Type B pancreatic cell (in vitro differentiated cells): ENCODE measurements around the gene WIPF3. TPM values are rescaled to one million over a fixed set of nuclear protein-coding genes. Genes with fewer than 3 reads are reported as not detected.
"Not testable (repeated sequence)": the region's sequence is repeated elsewhere in the genome, so short reads cannot be mapped to it uniquely, and the experiment has no call there.

Experiments
- DNase-seq: peaks from one replicate; pipeline ENCODE4 v3.0.0; 2021; ENCODE audit warnings: mixed read lengths; ENCODE audit not compliant: unreplicated experiment; ENCODE audit errors: extremely low spot score
- H3K27ac Mint-ChIP-seq: 2 replicates; pipeline ENCODE4 v1.8.0; 2021; ENCODE audit warnings: mild to moderate bottlenecking, mixed read lengths
- H3K27me3 Mint-ChIP-seq: 2 replicates; pipeline ENCODE4 v1.8.0; 2021; ENCODE audit warnings: mixed read lengths
- H3K36me3 Mint-ChIP-seq: 2 replicates; pipeline ENCODE4 v1.8.0; 2021; ENCODE audit warnings: mixed read lengths
- H3K4me1 Mint-ChIP-seq: one replicate; pipeline ENCODE4 v1.8.0; 2021; ENCODE audit warnings: mixed read lengths; ENCODE audit not compliant: unreplicated experiment
- H3K4me3 Mint-ChIP-seq: 2 replicates; pipeline ENCODE4 v1.8.0; 2021; ENCODE audit warnings: mild to moderate bottlenecking, mixed read lengths
- H3K9me3 Mint-ChIP-seq: 2 replicates; pipeline ENCODE4 v1.8.0; 2021; ENCODE audit warnings: mixed read lengths
- CTCF ChIP-seq: fragments of 200-600 bp; sonication (generic); conservative IDR thresholded peaks from 2 replicates; pipeline ENCODE4 v1.5.0; 2021; ENCODE audit warnings: antibody characterized with exemption, mild to moderate bottlenecking
- total RNA-seq: library from RNA; stranded (reverse); gene quantifications from 2 replicates; pipeline ENCODE4 v1.2.1, GENCODE V29; 2021; ENCODE audit warnings: low replicate concordance

Gene WIPF3
- total RNA-seq, 1 donor from 2014 or later, result 1.7 TPM

- no peak for DNase-seq
- Mint-ChIP-seq H3K4me3 (no peak overlapping the region), H3K9me3 (no peaks in the 10 kb centered on the region), H3K27ac (no peak overlapping the region), H3K27me3 (no peaks in the 10 kb centered on the region), H3K4me1 (peaks cover 20% of the 10 kb centered on the region), H3K36me3 (peaks cover 21% of the 10 kb centered on the region)
- TF ChIP-seq CTCF, result no peak
These were observed 151.4 kb downstream of the WIPF3 start for GRCh38 chr7:29957521-29958310.

- H3K9me3 Mint-ChIP-seq, result no peaks in the 10 kb centered on the region
- no peaks in the 10 kb centered on the region for H3K27me3 Mint-ChIP-seq
- no peak for TF ChIP-seq CTCF
- peaks cover 27% of the 10 kb centered on the region for H3K36me3 Mint-ChIP-seq
- peaks cover 20% of the 10 kb centered on the region for H3K4me1 Mint-ChIP-seq
- DNase-seq, result no peak
- no peak overlapping the region for H3K27ac Mint-ChIP-seq
- no peak overlapping the region for H3K4me3 Mint-ChIP-seq
These were observed 152.5 kb downstream of the WIPF3 start for GRCh38 chr7:29958667-29959358.

- Mint-ChIP-seq H3K4me1 (peaks cover 20% of the 10 kb centered on the region), H3K36me3 (peaks cover 35% of the 10 kb centered on the region)
- not testable (repeated sequence) for H3K27me3 Mint-ChIP-seq, H3K9me3 Mint-ChIP-seq, H3K4me3 Mint-ChIP-seq, DNase-seq, H3K27ac Mint-ChIP-seq
These were observed 155.3 kb downstream of the WIPF3 start for GRCh38 chr7:29961611-29962010.

GRCh38 chr7:29962035-29962434 lies 155.7 kb downstream of the WIPF3 start:
- peaks cover 16% of the 10 kb centered on the region for H3K4me1 Mint-ChIP-seq
- no peaks in the 10 kb centered on the region for H3K9me3 Mint-ChIP-seq
- no peak overlapping the region for H3K4me3 Mint-ChIP-seq
- H3K36me3 Mint-ChIP-seq, result peaks cover 39% of the 10 kb centered on the region
- TF ChIP-seq CTCF, result no peak
- no peaks in the 10 kb centered on the region for H3K27me3 Mint-ChIP-seq
- no peak for DNase-seq
- H3K27ac Mint-ChIP-seq, result no peak overlapping the region

GRCh38 chr7:29965030-29965429 lies 158.7 kb downstream of the WIPF3 start:
- H3K4me3 Mint-ChIP-seq, result no peak overlapping the region
- H3K36me3 Mint-ChIP-seq, result peaks cover 39% of the 10 kb centered on the region
- no peak overlapping the region for H3K27ac Mint-ChIP-seq
- no peak for DNase-seq
- no peak for TF ChIP-seq CTCF
- H3K4me1 Mint-ChIP-seq, result peaks cover 6% of the 10 kb centered on the region
- no peaks in the 10 kb centered on the region for H3K9me3 Mint-ChIP-seq
- H3K27me3 Mint-ChIP-seq, result no peaks in the 10 kb centered on the region

Other genes with a start within 250 kb of the WIPF3 start
- 10.8 and 36.0 TPM in 2 replicates for gene PRR15, start 242.7 kb upstream of the WIPF3 start, total RNA-seq
- 62.7 and 79.6 TPM in 2 replicates for gene SCRN1, start 183.3 kb downstream of the WIPF3 start, total RNA-seq
- 18.3 and 22.6 TPM in 2 replicates for gene FKBP14, start 220.2 kb downstream of the WIPF3 start, total RNA-seq
- 27.7 and 46.0 TPM in 2 replicates for gene PLEKHA8, start 221.9 kb downstream of the WIPF3 start, total RNA-seq